Memory B cell (primary cell): ENCODE results near the gene GEMIN5.

Source experiments
- ATAC-seq: fragments of 150-1000 bp; cut with Tn5 transposase; 2 replicates; pipeline ENCODE4 v1.10.0; 2021; ENCODE audit warnings: low read depth, mild to moderate bottlenecking, moderate library complexity
- DNase-seq, 2 donors: peaks; one replicate each; pipeline ENCODE4 v3.0.0; 2022; ENCODE audit warnings: low spot score in 2 of 2
- H3K27ac Mint-ChIP-seq: one replicate; pipeline ENCODE4 v1.8.0; 2022; ENCODE audit warnings: mild to moderate bottlenecking, moderate library complexity, mixed read lengths
- H3K27me3 Mint-ChIP-seq: one replicate; pipeline ENCODE4 v1.8.0; 2022; ENCODE audit warnings: mixed read lengths
- H3K36me3 Mint-ChIP-seq: one replicate; pipeline ENCODE4 v1.8.0; 2022; ENCODE audit warnings: mild to moderate bottlenecking, mixed read lengths
- H3K4me1 Mint-ChIP-seq: one replicate; pipeline ENCODE4 v1.8.0; 2022; ENCODE audit warnings: mixed read lengths
- H3K4me3 Mint-ChIP-seq: one replicate; pipeline ENCODE4 v1.8.0; 2022; ENCODE audit warnings: mild to moderate bottlenecking, moderate library complexity, mixed read lengths
- H3K9me3 Mint-ChIP-seq: one replicate; pipeline ENCODE4 v1.8.0; 2022; ENCODE audit warnings: mixed read lengths

Gene GEMIN5

DNA sequence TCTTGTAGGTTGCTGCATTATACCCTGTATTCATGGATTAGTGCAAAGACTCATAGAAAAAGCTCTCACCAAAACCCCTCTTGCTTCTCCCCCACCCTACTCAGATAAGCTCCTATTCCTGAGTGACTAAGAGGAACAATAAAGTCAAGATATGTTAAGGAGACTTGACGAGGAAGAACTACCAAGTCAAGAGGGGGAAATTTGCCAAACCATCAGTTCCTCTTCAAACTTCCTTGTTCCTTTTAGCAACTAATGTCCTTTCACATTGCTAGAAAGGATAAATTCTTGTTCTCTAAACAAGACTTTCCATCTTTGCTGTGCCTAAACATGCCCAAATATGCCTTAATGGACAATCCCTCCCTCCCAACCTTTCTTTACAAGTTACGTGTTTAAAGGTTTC, 52.6 kb downstream of the GEMIN5 start:
- Mint-ChIP-seq H3K4me1 (no peaks in the 10 kb centered on the region), H3K27me3 (no peaks in the 10 kb centered on the region), H3K9me3 (peaks cover 9% of the 10 kb centered on the region), H3K36me3 (peaks cover 64% of the 10 kb centered on the region), H3K4me3 (no peak overlapping the region), H3K27ac (no peak overlapping the region)
- no peak for ATAC-seq
- no peak for DNase-seq

DNA sequence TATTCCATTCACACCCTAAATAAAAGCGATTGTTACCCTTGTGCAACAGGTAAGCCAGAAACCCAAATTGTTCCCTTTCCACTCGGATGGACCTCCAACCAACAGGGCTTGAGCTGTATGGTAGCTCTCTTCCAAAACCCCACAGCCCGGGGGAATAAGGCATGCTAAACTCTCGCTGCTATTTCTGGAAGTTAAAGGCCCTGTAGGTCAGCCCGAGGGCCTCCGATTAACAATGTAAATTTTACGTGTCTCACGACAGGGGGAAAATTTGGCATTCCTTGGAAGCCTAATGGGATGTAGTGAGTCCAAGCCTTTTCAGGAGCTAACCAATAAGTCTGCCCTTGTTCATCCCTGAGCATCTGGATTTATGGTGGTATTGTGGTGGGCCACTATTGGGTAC, 53.6 kb downstream of the GEMIN5 start:
- Mint-ChIP-seq H3K27me3 (no peaks in the 10 kb centered on the region), H3K27ac (no peak overlapping the region), H3K36me3 (peaks cover 67% of the 10 kb centered on the region), H3K4me1 (no peaks in the 10 kb centered on the region), H3K4me3 (no peak overlapping the region), H3K9me3 (peaks cover 11% of the 10 kb centered on the region)
- DNase-seq (no peak), ATAC-seq (no peak)

- peaks cover 65% of the 10 kb centered on the region for H3K36me3 Mint-ChIP-seq
- no peaks in the 10 kb centered on the region for H3K4me1 Mint-ChIP-seq
- no peak overlapping the region for H3K27ac Mint-ChIP-seq
- H3K4me3 Mint-ChIP-seq: no peak overlapping the region
- H3K27me3 Mint-ChIP-seq: no peaks in the 10 kb centered on the region
- no peak for DNase-seq
- ATAC-seq: no peak
- peaks cover 11% of the 10 kb centered on the region for H3K9me3 Mint-ChIP-seq
These were observed 56.0 kb downstream of the GEMIN5 start for GRCh38 chr5:154881986-154882385.

DNA sequence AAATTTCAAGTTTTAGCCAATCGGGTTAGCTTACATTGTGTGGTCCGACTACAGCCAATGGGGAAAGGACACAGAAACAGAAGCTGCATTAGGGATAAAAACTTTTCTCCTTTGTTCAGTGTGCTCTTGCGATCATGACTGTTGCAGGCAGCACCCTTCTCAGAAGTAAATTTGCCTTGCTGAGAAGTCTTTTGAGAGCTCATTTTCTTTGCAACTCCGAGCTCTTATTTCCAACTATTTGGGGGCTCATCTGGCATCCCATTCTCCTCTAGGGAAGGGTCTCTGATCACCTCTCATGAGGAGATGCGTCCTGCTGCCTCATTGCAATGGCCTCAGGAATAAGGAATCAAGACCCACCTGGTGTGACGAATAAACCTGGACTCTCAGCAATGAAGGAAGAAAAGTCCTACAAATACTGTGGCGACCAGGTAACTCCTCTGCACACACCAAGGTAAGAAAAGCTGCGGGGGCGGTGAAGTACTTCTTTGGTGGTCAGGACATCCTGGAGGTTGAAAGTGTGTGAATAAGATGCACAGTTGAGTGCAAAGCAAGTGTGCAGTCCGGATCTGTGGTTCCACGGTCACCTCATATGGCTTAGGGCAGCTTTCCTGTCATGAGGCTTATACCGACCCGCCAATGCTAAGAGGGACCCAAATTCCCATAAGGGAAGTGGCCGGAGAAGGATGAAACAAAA, 59.2 kb downstream of the GEMIN5 start:
- peak overlapping the region; percentile 35 for H3K27ac Mint-ChIP-seq

DNA sequence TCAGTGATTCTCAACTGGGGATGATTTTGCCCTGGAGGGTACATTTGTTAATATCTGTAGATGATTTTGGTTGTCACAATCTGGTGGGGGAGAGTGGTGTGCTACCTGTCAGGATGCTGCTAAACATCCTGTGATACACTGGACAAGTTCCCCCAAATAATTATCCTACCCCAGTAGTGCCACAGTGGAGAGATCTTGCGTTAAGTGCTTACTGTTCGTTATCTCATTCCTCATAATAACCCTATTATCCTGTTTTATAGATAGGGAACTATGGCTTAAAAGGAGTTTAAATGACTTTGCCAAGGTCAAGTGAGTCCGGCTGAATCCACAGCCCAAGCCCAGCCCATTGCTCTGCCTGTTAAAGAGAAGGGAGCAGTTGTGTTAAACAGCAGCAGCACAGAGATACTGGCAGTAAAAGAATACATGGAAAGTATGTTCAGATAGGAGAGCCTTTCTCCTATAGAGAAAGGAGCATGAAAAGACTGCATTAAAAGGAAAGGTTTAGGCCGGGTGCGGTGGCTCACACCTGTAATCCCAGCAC, 64.2 kb downstream of the GEMIN5 start:
- no peak for ATAC-seq
- Mint-ChIP-seq H3K27ac (no peak overlapping the region), H3K9me3 (no peaks in the 10 kb centered on the region), H3K27me3 (no peaks in the 10 kb centered on the region), H3K4me3 (no peak overlapping the region), H3K4me1 (no peaks in the 10 kb centered on the region), H3K36me3 (peaks cover 52% of the 10 kb centered on the region)
- no peak for DNase-seq

More for the DNA sequence above, 59.2 kb downstream of the GEMIN5 start:
- peaks cover 5% of the 10 kb centered on the region for H3K9me3 Mint-ChIP-seq
- no peak for ATAC-seq
- no peaks in the 10 kb centered on the region for H3K4me1 Mint-ChIP-seq
- DNase-seq: no peak
- no peak overlapping the region for H3K4me3 Mint-ChIP-seq
- no peaks in the 10 kb centered on the region for H3K27me3 Mint-ChIP-seq
- peaks cover 67% of the 10 kb centered on the region for H3K36me3 Mint-ChIP-seq

GRCh38 chr5:154871734-154872133, 66.3 kb downstream of the GEMIN5 start:
- H3K4me3 Mint-ChIP-seq: no peak overlapping the region
- ATAC-seq (no peak), DNase-seq (no peak)
- H3K27me3 Mint-ChIP-seq: no peaks in the 10 kb centered on the region
- H3K9me3 Mint-ChIP-seq: no peaks in the 10 kb centered on the region
- H3K4me1 Mint-ChIP-seq: peaks cover 2% of the 10 kb centered on the region
- peaks cover 40% of the 10 kb centered on the region for H3K36me3 Mint-ChIP-seq
- H3K27ac Mint-ChIP-seq: no peak overlapping the region

DNA sequence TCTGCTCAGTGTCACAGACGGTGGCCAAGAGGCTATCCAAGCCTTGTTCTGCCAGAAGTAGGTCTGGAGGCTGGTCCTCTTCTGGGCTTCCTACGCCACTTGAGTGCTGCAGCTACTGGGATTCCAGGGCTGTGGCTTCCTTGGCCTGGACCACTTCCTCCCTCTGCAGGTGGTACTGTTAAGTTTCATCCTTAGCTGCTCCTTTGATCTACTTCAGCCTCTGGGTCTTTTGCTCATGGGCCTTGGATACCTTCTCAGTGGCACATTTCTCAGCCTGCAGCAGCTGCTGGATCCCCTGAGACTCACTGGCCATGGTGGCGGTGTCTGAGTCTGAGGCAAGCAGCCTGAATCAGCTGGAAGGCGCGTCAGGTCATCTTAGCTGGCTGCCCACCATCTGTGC, 69.3 kb downstream of the GEMIN5 start:
- peaks cover 28% of the 10 kb centered on the region for H3K36me3 Mint-ChIP-seq
- H3K4me3 Mint-ChIP-seq: no peak overlapping the region
- peaks cover 4% of the 10 kb centered on the region for H3K4me1 Mint-ChIP-seq
- no peaks in the 10 kb centered on the region for H3K9me3 Mint-ChIP-seq
- ATAC-seq (no peak), DNase-seq (no peak)
- no peaks in the 10 kb centered on the region for H3K27me3 Mint-ChIP-seq
- H3K27ac Mint-ChIP-seq: no peak overlapping the region

DNA sequence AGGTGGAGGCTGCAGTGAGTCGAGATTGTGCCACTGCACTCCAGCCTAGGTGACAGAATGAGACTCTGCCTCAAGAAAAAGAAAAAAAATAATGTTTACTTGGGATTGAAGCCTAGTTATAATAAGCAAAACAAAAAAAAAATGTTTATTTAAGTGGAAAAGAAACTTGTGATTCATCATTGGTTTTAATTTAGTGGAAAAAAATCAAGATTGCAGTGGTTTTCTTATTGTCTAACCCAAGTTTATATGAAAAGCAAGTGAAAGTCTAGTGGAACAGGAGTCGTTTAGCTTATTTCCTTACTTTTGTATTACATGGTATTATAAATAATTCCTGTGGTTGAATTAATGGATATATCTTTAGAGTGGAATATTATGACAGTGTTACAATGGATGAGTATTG, 71.2 kb downstream of the GEMIN5 start:
- Mint-ChIP-seq H3K9me3 (no peaks in the 10 kb centered on the region), H3K4me1 (peaks cover 16% of the 10 kb centered on the region), H3K36me3 (peaks cover 24% of the 10 kb centered on the region), H3K27ac (no peak overlapping the region), H3K27me3 (no peaks in the 10 kb centered on the region), H3K4me3 (no peak overlapping the region)
- DNase-seq: no peak
- ATAC-seq: no peak

- no peak overlapping the region for H3K4me3 Mint-ChIP-seq
- peaks cover 20% of the 10 kb centered on the region for H3K36me3 Mint-ChIP-seq
- ATAC-seq (no peak), DNase-seq (no peak)
- H3K4me1 Mint-ChIP-seq: peaks cover 22% of the 10 kb centered on the region
- H3K27ac Mint-ChIP-seq: no peak overlapping the region
- H3K9me3 Mint-ChIP-seq: no peaks in the 10 kb centered on the region
- no peaks in the 10 kb centered on the region for H3K27me3 Mint-ChIP-seq
These were observed 72.4 kb downstream of the GEMIN5 start for GRCh38 chr5:154865466-154866184.

DNA sequence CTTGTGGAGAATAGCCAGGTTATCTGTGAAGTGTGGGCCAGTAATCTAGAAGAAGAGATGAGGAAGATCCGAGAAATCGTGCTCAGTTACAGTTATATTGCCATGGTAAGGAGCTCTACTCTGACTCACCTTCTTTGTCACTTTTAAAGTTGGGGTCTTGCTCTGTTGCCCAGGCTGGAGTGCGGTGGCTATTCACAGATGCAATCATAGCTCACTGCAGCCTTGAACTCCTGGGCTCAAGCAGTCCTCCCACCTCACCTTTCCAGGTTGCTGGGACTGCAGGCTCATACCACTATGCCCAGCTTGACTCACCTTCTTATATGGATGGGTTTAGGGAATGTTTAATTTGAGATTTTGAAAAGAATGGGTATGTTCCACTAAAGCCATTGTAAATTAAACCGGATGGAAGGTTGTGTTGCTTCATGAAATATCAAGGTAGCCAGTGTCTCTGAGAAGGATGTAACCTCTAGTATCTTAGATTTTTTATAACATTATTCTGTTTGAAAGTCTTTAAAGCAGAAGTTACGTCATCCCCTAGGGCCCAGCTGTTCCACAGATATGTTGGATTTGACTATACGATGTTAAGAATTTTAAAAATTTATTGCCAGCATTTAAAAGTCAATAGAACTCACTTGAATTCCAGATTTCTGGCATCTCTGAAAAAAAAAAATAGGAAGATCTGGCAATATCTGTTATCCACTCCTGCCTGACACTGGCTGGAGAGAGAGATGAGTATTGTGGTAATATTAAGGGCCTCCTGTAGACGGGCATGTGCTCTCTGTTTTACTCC, 74.5 kb downstream of the GEMIN5 start:
- Mint-ChIP-seq H3K4me1 (peaks cover 33% of the 10 kb centered on the region), H3K9me3 (no peaks in the 10 kb centered on the region), H3K4me3 (no peak overlapping the region), H3K27me3 (no peaks in the 10 kb centered on the region), H3K27ac (peak overlapping the region; percentile 72), H3K36me3 (peaks cover 20% of the 10 kb centered on the region)
- ATAC-seq: no peak
- no peak for DNase-seq

- H3K4me1 Mint-ChIP-seq: peaks cover 33% of the 10 kb centered on the region
- no peaks in the 10 kb centered on the region for H3K9me3 Mint-ChIP-seq
- peaks cover 20% of the 10 kb centered on the region for H3K36me3 Mint-ChIP-seq
- DNase-seq: no peak
- H3K27ac Mint-ChIP-seq: peak overlapping the region; percentile 72
- H3K27me3 Mint-ChIP-seq: no peaks in the 10 kb centered on the region
- peak overlapping the region; percentile 51 for H3K4me3 Mint-ChIP-seq
- no peak for ATAC-seq
These were observed 75.2 kb downstream of the GEMIN5 start for GRCh38 chr5:154862766-154863165.

DNA sequence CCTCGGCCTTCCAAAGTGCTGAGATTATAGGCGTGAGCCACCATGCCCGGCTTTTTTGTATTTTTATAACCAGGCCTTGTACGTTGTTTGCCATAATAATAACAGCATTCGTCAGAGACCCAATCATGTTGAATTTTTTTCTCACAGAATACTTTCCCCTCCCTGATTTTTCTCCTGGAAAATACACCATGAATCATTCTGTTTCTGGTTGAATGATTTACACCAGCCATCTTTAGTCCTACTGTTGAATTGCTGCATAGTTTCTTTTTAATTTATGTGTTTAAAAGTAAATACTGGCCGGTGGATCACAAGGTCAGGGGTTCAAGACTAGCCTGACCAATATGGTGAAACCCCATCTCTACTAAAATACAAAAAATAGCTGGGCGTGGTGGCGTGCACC, 76.1 kb downstream of the GEMIN5 start:
- ATAC-seq (no peak), DNase-seq (no peak)
- Mint-ChIP-seq H3K4me1 (peaks cover 35% of the 10 kb centered on the region), H3K36me3 (peaks cover 18% of the 10 kb centered on the region), H3K4me3 (peak overlapping the region; percentile 44), H3K27ac (no peak overlapping the region), H3K9me3 (no peaks in the 10 kb centered on the region), H3K27me3 (no peaks in the 10 kb centered on the region)

DNA sequence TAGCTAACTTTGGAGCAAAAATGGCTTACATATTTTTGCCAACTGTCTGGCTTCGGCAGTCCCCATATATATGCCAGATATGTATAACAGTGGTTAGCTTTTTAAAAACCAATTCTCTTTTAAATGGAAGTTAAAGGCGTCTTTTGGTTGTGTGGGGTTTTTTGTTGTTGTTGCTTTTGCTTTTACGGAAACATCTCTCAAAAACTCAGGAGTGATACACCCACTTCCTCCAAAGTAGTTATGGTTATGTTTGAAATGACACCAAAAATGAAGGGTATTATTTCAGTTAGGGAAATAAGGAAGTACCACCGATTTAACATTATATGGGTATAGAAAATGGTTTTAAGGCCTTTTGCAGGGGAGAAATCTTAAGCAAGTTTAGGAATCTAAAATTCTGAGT, 77.2 kb downstream of the GEMIN5 start:
- Mint-ChIP-seq H3K4me3 (peak overlapping the region; percentile 93), H3K4me1 (peaks cover 37% of the 10 kb centered on the region), H3K9me3 (no peaks in the 10 kb centered on the region), H3K27ac (peak overlapping the region; percentile 94), H3K36me3 (peaks cover 13% of the 10 kb centered on the region), H3K27me3 (no peaks in the 10 kb centered on the region)
- DNase-seq (no peak), ATAC-seq (no peak)

DNA sequence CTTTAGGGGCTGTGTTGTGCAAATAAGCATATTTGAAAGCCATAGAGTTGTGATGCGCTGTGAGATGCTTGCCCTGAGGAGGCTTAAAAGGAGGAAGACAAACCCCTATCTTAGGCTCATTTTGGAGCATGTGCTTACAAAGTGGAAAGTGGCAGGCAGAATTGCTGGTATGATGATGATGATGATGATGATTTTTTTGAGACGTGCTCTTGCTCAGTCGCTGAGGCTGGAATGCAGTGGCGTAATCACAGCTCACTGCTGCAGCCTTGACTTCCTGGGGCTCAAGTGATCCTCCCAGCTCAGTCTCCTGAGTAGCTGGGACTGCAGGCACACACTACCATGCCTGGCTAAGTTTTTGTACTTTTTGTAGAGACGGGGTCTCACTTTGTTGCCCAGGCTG, 77.9 kb downstream of the GEMIN5 start:
- H3K4me3 Mint-ChIP-seq: peak overlapping the region; percentile 93
- ATAC-seq: no peak
- H3K36me3 Mint-ChIP-seq: peaks cover 9% of the 10 kb centered on the region
- peaks cover 37% of the 10 kb centered on the region for H3K4me1 Mint-ChIP-seq
- no peak for DNase-seq
- H3K27me3 Mint-ChIP-seq: no peaks in the 10 kb centered on the region
- H3K9me3 Mint-ChIP-seq: no peaks in the 10 kb centered on the region
- H3K27ac Mint-ChIP-seq: peak overlapping the region; percentile 94
